ENCODE results near the gene CC2D2A. TPM values are rescaled to one million over a fixed set of nuclear protein-coding genes. Genes with fewer than 3 reads are reported as not detected.

CC2D2A gene
- total RNA-seq, 1 donor from 2014 or later: 24.0 TPM

- Mint-ChIP-seq H3K36me3 (peaks cover 29% of the 10 kb centered on the region), H3K4me1 (no peaks in the 10 kb centered on the region), H3K9me3 (no peaks in the 10 kb centered on the region), H3K27ac (no peak overlapping the region), H3K27me3 (ENCODE audit: low read depth) (no peaks in the 10 kb centered on the region), H3K4me3 (no peak overlapping the region)
- DNase-seq (ENCODE audit: low spot score in 2 of 2, unreplicated experiment in 2 of 2): no peak
- TF ChIP-seq, protein P1, sequence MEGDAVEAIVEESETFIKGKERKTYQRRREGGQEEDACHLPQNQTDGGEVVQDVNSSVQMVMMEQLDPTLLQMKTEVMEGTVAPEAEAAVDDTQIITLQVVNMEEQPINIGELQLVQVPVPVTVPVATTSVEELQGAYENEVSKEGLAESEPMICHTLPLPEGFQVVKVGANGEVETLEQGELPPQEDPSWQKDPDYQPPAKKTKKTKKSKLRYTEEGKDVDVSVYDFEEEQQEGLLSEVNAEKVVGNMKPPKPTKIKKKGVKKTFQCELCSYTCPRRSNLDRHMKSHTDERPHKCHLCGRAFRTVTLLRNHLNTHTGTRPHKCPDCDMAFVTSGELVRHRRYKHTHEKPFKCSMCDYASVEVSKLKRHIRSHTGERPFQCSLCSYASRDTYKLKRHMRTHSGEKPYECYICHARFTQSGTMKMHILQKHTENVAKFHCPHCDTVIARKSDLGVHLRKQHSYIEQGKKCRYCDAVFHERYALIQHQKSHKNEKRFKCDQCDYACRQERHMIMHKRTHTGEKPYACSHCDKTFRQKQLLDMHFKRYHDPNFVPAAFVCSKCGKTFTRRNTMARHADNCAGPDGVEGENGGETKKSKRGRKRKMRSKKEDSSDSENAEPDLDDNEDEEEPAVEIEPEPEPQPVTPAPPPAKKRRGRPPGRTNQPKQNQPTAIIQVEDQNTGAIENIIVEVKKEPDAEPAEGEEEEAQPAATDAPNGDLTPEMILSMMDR (IDR thresholded peaks at IDR 0.05; ENCODE audit: unreplicated experiment): no peak
These were observed 57.4 kb downstream of the CC2D2A start for GRCh38 chr4:15526924-15527592.

DNA sequence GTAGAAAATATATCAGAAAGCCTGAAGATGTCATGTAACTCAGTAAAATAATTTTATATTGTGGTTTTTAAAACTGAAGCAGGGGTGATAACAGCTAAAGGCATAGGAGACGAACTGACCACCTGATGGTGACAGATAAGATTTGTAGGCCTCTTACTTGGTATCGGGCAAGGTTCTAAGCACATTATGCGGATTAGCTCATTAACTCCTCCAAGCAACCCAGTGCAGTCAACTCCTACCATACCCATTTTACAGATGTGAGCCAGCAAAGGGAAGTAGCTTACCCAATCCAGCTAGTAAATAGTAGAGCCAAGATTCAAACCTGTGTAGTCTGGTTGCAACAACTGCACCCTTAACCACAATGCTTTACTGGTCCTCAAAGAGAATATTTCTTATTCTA, 62.1 kb downstream of the CC2D2A start:
- DNase-seq (ENCODE audit: low spot score in 2 of 2, unreplicated experiment in 2 of 2): no peak
- no peak overlapping the region for H3K27ac Mint-ChIP-seq
- H3K36me3 Mint-ChIP-seq: peaks cover 26% of the 10 kb centered on the region
- TF ChIP-seq, protein P1 (IDR thresholded peaks at IDR 0.05; ENCODE audit: unreplicated experiment): no peak
- no peaks in the 10 kb centered on the region for H3K4me1 Mint-ChIP-seq
- H3K27me3 Mint-ChIP-seq (ENCODE audit: low read depth): no peaks in the 10 kb centered on the region
- no peaks in the 10 kb centered on the region for H3K9me3 Mint-ChIP-seq
- H3K4me3 Mint-ChIP-seq: no peak overlapping the region

- Mint-ChIP-seq H3K27ac (no peak overlapping the region), H3K36me3 (peaks cover 20% of the 10 kb centered on the region), H3K27me3 (ENCODE audit: low read depth) (no peaks in the 10 kb centered on the region), H3K9me3 (no peaks in the 10 kb centered on the region), H3K4me1 (no peaks in the 10 kb centered on the region), H3K4me3 (no peak overlapping the region)
- DNase-seq (ENCODE audit: low spot score in 2 of 2, unreplicated experiment in 2 of 2): no peak
- TF ChIP-seq, protein P1 (IDR thresholded peaks at IDR 0.05; ENCODE audit: unreplicated experiment): no peak
These were observed 64.1 kb downstream of the CC2D2A start for GRCh38 chr4:15533817-15534216.

DNA sequence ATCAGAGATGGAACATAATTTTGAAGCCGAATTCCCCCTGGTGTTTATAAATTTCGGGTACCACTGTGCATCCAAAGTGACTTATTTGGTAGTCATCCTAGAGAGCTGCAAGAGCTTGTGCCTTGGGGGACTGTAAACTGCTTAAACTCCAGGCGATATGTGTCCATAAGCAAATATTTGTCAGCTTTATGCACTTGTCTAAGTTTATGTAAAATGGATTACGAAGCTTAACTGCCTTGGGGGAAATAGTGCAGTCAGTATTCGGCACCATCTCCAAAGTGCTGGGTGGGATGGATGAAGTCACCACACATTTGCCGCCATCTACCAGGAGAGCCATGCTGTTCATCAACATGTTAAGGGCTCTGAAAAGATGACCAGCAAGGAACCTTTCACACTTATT, 65.9 kb downstream of the CC2D2A start:
- H3K4me3 Mint-ChIP-seq: no peak overlapping the region

DNA sequence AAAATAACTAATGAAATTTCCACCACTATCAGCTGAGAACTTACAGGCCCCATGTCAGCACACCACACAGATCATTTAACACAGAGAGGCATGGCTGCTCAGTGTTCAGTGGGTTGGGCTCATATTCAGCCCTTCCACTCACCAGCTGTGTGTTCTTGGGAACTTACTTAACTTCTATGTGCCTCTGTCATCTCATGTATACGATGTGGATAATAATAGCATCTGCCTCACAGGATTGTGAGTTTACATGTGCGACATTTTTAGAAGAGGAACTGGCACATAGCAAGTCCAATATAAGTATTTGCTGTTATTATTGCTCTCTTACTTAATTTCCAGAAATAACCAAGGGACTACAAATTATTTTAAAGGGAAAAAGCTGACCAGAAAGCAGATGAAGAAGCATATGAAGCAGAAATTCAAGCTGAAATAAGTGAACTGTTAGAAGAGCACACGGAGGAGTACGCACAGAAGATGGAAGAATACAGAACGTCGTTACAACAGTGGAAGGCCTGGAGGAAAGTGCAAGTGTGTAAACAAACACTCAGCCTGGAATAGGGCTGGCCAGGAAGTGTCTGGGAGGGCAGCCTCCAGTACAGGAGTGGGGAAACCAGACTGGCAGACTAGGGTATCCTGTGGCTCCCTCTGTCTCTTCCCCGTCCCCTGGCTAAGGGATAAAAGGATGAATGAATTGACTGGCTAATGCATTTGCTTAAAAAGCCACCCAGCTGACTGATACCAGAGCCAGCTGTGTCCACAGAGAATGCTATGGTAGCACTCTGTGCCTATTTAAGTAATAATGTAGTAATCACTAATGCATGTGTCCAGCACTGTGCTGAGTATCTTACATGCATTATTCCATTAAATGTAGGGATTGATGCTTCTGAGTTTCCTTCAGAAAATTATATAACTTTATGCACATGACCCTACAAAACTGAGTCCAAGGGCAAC, 67.1 kb downstream of the CC2D2A start:
- Mint-ChIP-seq H3K4me3 (no peak overlapping the region), H3K27me3 (ENCODE audit: low read depth) (no peaks in the 10 kb centered on the region), H3K36me3 (peaks cover 22% of the 10 kb centered on the region), H3K4me1 (no peaks in the 10 kb centered on the region), H3K27ac (no peak overlapping the region), H3K9me3 (no peaks in the 10 kb centered on the region)
- no peak for DNase-seq (ENCODE audit: low spot score in 2 of 2, unreplicated experiment in 2 of 2)
- TF ChIP-seq, protein P1 (IDR thresholded peaks at IDR 0.05; ENCODE audit: unreplicated experiment): no peak

More for the DNA sequence above, 65.9 kb downstream of the CC2D2A start:
- peaks cover 21% of the 10 kb centered on the region for H3K36me3 Mint-ChIP-seq
- H3K4me1 Mint-ChIP-seq: no peaks in the 10 kb centered on the region
- no peaks in the 10 kb centered on the region for H3K9me3 Mint-ChIP-seq
- TF ChIP-seq, protein P1 (IDR thresholded peaks at IDR 0.05; ENCODE audit: unreplicated experiment): no peak
- H3K27me3 Mint-ChIP-seq (ENCODE audit: low read depth): no peaks in the 10 kb centered on the region
- DNase-seq (ENCODE audit: low spot score in 2 of 2, unreplicated experiment in 2 of 2): no peak
- no peak overlapping the region for H3K27ac Mint-ChIP-seq

Data from mesothelial cell of epicardium (in vitro differentiated cells).